ENCODE measurements around the gene HOXA9.
A peak's percentile ranks its signal among the peaks of the same experiment; 100 is the strongest.

The HOXA9 gene

DNA sequence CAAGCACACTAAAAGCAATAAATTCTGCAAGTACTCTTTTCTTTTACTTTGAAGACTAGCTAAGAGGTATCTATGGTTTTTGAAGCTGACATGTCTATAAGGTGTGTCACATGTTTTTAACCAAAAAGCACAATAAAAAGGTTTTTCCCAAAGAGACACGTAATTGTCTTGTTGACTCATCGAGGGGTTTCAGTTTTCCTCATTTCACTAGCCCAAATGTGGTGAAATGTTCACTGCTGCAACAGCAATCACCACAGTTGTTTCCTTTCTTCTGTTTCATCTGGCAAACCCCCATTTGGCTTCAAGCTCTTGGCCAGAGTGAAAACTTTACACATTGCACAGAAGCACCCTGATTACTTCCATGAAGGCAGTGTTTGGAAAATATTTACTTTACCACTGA, 30.9 kb downstream of the HOXA9 start (continued):
- TF ChIP-seq ZNF660 (tag by site-specific recombination; IDR thresholded peaks at IDR 0.05), result peak; percentile 67; the same call in 1 of the 2 replicates
- TF ChIP-seq FEZF1 (tag by site-specific recombination; IDR thresholded peaks at IDR 0.05), result peak; percentile 92
- peak; percentile 57 for TF ChIP-seq PRDM1 (tag by site-specific recombination; IDR thresholded peaks at IDR 0.05)
- 0 out of 2 replicates have a peak, but pooled peaks have one; percentile 38 for TF ChIP-seq ZBTB21 (tag by site-specific recombination; IDR thresholded peaks at IDR 0.05)
- peak; percentile 76; the same call in 1 of the 2 replicates for TF ChIP-seq INSM2 (tag by site-specific recombination; IDR thresholded peaks at IDR 0.05)
- peak; percentile 68; the same call in 1 of the 2 replicates for TF ChIP-seq GFI1B (tag by site-specific recombination; IDR thresholded peaks at IDR 0.05)
- 0 out of 2 replicates have a peak, but pooled peaks have one; percentile 18 for TF ChIP-seq ZNF391 (tag by site-specific recombination; IDR thresholded peaks at IDR 0.05; ENCODE audit: borderline replicate concordance, low read depth)

DNA sequence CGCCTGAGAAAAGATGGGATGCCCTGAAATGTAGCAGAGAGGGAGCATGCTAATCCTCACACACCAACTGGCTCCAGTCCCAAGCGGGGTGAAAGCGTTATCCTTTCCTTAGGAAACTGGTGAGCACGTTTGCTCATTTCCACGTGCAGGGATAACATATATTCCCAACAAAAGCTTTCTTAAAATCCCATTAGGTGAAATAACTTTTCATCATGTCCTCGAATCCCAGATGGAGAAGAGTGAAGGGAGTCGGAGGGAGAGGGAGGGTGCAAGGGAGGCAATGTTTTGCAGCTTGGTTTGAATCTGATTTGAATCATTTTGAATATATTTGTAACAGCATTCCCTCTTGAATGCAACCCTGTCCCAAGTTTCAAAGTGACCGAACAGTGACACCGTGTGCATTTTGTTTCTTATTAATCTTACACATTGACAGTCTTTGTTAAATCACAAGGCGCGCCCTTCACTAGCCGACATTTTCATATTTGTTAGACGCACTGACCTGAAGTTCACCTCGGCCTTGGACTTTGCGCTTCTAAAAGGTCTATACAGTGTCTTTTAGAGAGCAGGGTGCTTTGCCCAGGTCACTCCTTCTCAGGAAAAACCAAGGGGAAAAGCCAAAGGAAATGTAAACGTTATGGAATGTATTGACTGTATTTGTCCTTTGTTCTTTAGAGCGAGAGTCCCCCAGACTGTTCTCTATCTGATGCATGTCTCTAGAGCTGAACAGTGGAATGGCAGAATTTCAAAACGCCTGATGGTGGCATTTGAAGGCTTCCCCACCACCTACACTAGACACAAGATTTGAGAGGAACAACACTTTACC, 31.7 kb downstream of the HOXA9 start:
- peaks cover 4 to 10% of the 10 kb centered on the region in 2 experiments; a peak in 1 of 3 replicates for H3K36me3 ChIP-seq (ENCODE audit: control insufficient read depth in 2 of 2, insufficient read depth in 1 of 2, low read length in 2 of 2)
- peaks cover 66% of the 10 kb centered on the region for H3K4me1 ChIP-seq (ENCODE audit: control insufficient read depth, insufficient read depth, low read length)
- H3K9me3 ChIP-seq (ENCODE audit: control insufficient read depth, insufficient read depth, low read depth, low read length), result no peaks in the 10 kb centered on the region
- H3K4me3 ChIP-seq (ENCODE audit: low read depth, low read length), result no peak overlapping the region
- ChIA-PET POLR2A (interaction anchor here (0.6 to 1.4 kb wide), 2 partner anchors 10 to 25 kb away, joined by 3 read pairs; partner anchors contain the start of gene HOXA5), CTCF (interaction anchor here (0.8 to 1.9 kb wide), 6 partner anchors 10 to 764 kb away, joined by 3 to 7 read pairs (median 4); partner anchors contain the start of gene HOXA5)
- peak overlapping the region; percentile 56; the same call in 1 of the 2 replicates for H3K27ac ChIP-seq (ENCODE audit: extremely low read depth, low read depth, low read length)
- TF ChIP-seq ZSCAN30 (tag by site-specific recombination; IDR thresholded peaks at IDR 0.05), result 0 out of 2 replicates have a peak, but pooled peaks have one; percentile 6
- TF ChIP-seq ZNF707 (tag by site-specific recombination; IDR thresholded peaks at IDR 0.05), result no peak
- peak; percentile 43; the same call in 1 of the 2 replicates for TF ChIP-seq ZNF596 (tag by site-specific recombination; IDR thresholded peaks at IDR 0.05)
- TF ChIP-seq ATF2 (tag by site-specific recombination; IDR thresholded peaks at IDR 0.05; ENCODE audit: low read depth), result no peak
- TF ChIP-seq ZXDB (tag by site-specific recombination; IDR thresholded peaks at IDR 0.05), result no peak
- no peak for TF ChIP-seq HOXD13 (CRISPR knock-in tag; IDR thresholded peaks at IDR 0.05; ENCODE audit: borderline replicate concordance)
- TF ChIP-seq SP2 (tag by site-specific recombination; IDR thresholded peaks at IDR 0.05), result no peak
- TF ChIP-seq ZNF157 (tag by site-specific recombination; IDR thresholded peaks at IDR 0.05), result no peak
- TF ChIP-seq, protein P1, sequence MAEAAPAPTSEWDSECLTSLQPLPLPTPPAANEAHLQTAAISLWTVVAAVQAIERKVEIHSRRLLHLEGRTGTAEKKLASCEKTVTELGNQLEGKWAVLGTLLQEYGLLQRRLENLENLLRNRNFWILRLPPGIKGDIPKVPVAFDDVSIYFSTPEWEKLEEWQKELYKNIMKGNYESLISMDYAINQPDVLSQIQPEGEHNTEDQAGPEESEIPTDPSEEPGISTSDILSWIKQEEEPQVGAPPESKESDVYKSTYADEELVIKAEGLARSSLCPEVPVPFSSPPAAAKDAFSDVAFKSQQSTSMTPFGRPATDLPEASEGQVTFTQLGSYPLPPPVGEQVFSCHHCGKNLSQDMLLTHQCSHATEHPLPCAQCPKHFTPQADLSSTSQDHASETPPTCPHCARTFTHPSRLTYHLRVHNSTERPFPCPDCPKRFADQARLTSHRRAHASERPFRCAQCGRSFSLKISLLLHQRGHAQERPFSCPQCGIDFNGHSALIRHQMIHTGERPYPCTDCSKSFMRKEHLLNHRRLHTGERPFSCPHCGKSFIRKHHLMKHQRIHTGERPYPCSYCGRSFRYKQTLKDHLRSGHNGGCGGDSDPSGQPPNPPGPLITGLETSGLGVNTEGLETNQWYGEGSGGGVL (tag by site-specific recombination; IDR thresholded peaks at IDR 0.05), result no peak
- TF ChIP-seq ZFP41 (tag by site-specific recombination; IDR thresholded peaks at IDR 0.05; ENCODE audit: borderline replicate concordance), result no peak
- TF ChIP-seq WT1 (tag by site-specific recombination; IDR thresholded peaks at IDR 0.05), result peak; percentile 52
- peak; percentile 63; the same call in 1 of the 2 replicates for TF ChIP-seq PRDM1 (tag by site-specific recombination; IDR thresholded peaks at IDR 0.05)
- TF ChIP-seq SALL2 (tag by site-specific recombination; IDR thresholded peaks at IDR 0.05; ENCODE audit: borderline replicate concordance), result no peak
- no peak for TF ChIP-seq ZNF335 (tag by site-specific recombination; conservative IDR thresholded peaks at IDR 0.05)
- no peak for TF ChIP-seq ZNF629 (tag by site-specific recombination; IDR thresholded peaks at IDR 0.05)
- TF ChIP-seq FEZF1 (tag by site-specific recombination; IDR thresholded peaks at IDR 0.05), result peak; percentile 80
- TF ChIP-seq, protein P2, sequence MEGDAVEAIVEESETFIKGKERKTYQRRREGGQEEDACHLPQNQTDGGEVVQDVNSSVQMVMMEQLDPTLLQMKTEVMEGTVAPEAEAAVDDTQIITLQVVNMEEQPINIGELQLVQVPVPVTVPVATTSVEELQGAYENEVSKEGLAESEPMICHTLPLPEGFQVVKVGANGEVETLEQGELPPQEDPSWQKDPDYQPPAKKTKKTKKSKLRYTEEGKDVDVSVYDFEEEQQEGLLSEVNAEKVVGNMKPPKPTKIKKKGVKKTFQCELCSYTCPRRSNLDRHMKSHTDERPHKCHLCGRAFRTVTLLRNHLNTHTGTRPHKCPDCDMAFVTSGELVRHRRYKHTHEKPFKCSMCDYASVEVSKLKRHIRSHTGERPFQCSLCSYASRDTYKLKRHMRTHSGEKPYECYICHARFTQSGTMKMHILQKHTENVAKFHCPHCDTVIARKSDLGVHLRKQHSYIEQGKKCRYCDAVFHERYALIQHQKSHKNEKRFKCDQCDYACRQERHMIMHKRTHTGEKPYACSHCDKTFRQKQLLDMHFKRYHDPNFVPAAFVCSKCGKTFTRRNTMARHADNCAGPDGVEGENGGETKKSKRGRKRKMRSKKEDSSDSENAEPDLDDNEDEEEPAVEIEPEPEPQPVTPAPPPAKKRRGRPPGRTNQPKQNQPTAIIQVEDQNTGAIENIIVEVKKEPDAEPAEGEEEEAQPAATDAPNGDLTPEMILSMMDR (tag by site-specific recombination; IDR thresholded peaks at IDR 0.05), result no peak
- no peak for TF ChIP-seq ZBTB17 (tag by site-specific recombination; IDR thresholded peaks at IDR 0.05)
- no peak for TF ChIP-seq KLF7 (tag by site-specific recombination; IDR thresholded peaks at IDR 0.05; ENCODE audit: borderline replicate concordance)
- TF ChIP-seq ZNF76 (tag by site-specific recombination; IDR thresholded peaks at IDR 0.05; ENCODE audit: borderline replicate concordance, low read depth), result no peak
- no peak for TF ChIP-seq GFI1B (tag by site-specific recombination; IDR thresholded peaks at IDR 0.05)
- TF ChIP-seq, protein P3, sequence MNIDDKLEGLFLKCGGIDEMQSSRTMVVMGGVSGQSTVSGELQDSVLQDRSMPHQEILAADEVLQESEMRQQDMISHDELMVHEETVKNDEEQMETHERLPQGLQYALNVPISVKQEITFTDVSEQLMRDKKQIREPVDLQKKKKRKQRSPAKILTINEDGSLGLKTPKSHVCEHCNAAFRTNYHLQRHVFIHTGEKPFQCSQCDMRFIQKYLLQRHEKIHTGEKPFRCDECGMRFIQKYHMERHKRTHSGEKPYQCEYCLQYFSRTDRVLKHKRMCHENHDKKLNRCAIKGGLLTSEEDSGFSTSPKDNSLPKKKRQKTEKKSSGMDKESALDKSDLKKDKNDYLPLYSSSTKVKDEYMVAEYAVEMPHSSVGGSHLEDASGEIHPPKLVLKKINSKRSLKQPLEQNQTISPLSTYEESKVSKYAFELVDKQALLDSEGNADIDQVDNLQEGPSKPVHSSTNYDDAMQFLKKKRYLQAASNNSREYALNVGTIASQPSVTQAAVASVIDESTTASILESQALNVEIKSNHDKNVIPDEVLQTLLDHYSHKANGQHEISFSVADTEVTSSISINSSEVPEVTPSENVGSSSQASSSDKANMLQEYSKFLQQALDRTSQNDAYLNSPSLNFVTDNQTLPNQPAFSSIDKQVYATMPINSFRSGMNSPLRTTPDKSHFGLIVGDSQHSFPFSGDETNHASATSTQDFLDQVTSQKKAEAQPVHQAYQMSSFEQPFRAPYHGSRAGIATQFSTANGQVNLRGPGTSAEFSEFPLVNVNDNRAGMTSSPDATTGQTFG (tag by site-specific recombination; IDR thresholded peaks at IDR 0.05; ENCODE audit: borderline replicate concordance), result no peak
